COLO668 (cell line): ENCODE data around the gene GALNT9.
"Not testable (repeated sequence)": the region's sequence is repeated elsewhere in the genome, so short reads cannot be mapped to it uniquely, and the experiment has no call there.

Experiments
- DNase-seq: peaks from one replicate; lab custom pipeline; 2025; ENCODE audit not compliant: unreplicated experiment; lab: John Stamatoyannopoulos, UW

Gene GALNT9

GRCh38 chr12:132329036-132329719 lies at the start of gene GALNT9:
GALNT9 (minus strand) TSS chr12:132329589; CDS start chr12:132329203, 386 bp downstream.
- no peak for DNase-seq

- not testable (repeated sequence) for DNase-seq
These were observed 49.7 kb upstream of the GALNT9 start for GRCh38 chr12:132379057-132379456.

GRCh38 chr12:132377147-132377546 lies 47.8 kb upstream of the GALNT9 start:
- no peak for DNase-seq

- no peak for DNase-seq
These were observed 47.1 kb upstream of the GALNT9 start for GRCh38 chr12:132376464-132376830.

- DNase-seq = no peak
These were observed 46.5 kb upstream of the GALNT9 start for GRCh38 chr12:132375747-132376463.

GRCh38 chr12:132374612-132375445 lies 45.4 kb upstream of the GALNT9 start:
- DNase-seq = no peak

GRCh38 chr12:132373901-132374611 lies 44.7 kb upstream of the GALNT9 start:
- DNase-seq = no peak

- no peak for DNase-seq
These were observed 38.5 kb upstream of the GALNT9 start for GRCh38 chr12:132367852-132368251.

GRCh38 chr12:132367071-132367851 lies 37.9 kb upstream of the GALNT9 start:
- no peak for DNase-seq

- DNase-seq = no peak
These were observed 37.0 kb upstream of the GALNT9 start for GRCh38 chr12:132366341-132366861.

GRCh38 chr12:132365226-132365625 lies 35.8 kb upstream of the GALNT9 start:
- no peak for DNase-seq

- no peak for DNase-seq
These were observed 35.0 kb upstream of the GALNT9 start for GRCh38 chr12:132364348-132364902.

GRCh38 chr12:132363661-132364347 lies 34.4 kb upstream of the GALNT9 start:
- DNase-seq = no peak

- DNase-seq = peak; percentile 28
These were observed 33.7 kb upstream of the GALNT9 start for GRCh38 chr12:132362996-132363660.

GRCh38 chr12:132360906-132361777 lies 31.8 kb upstream of the GALNT9 start:
- DNase-seq = no peak

GRCh38 chr12:132360410-132360809 lies 31.0 kb upstream of the GALNT9 start:
- DNase-seq = no peak

GRCh38 chr12:132359971-132360370 lies 30.6 kb upstream of the GALNT9 start:
- no peak for DNase-seq

- DNase-seq = no peak
These were observed 30.2 kb upstream of the GALNT9 start for GRCh38 chr12:132359551-132359950.
